HepG2 (cell line): ENCODE results near the gene BICDL2.

ENCODE experiments used
- ARNTL ChIP-seq: sonication (generic); formaldehyde crosslinking; IDR thresholded peaks from 2 replicates; pipeline ENCODE4 v1.4.0; 2020; ENCODE audit warnings: mild to moderate bottlenecking, missing genetic modification reagents
- CBX2 ChIP-seq, 2 experiments: fragments of 200-600 bp in 1 of 2; sonication (generic); formaldehyde crosslinking in 1 of 2; IDR thresholded peaks; 2 replicates each; pipeline versions ENCODE4 v1.7.0 to v1.8.1; 2018 to 2022; ENCODE audit warnings: low read depth in 2 of 2, low read length in 1 of 2, mild to moderate bottlenecking in 1 of 2, missing genetic modification reagents in 1 of 2
- JUND ChIP-seq: sonication (generic); formaldehyde crosslinking; IDR thresholded peaks from 2 replicates; pipeline ENCODE4 v1.8.0; 2022; ENCODE audit warnings: mild to moderate bottlenecking, missing genetic modification reagents
- MEF2D ChIP-seq: sonication (generic); formaldehyde crosslinking; IDR thresholded peaks from 2 replicates; pipeline ENCODE4 v1.5.1; 2020; ENCODE audit warnings: mild to moderate bottlenecking, missing genetic modification reagents
- PAWR ChIP-seq: sonication (generic); formaldehyde crosslinking; IDR thresholded peaks from 2 replicates; pipeline ENCODE4 v1.4.0; 2020; ENCODE audit warnings: missing genetic modification reagents, mild to moderate bottlenecking, borderline replicate concordance
- POLR2AphosphoS5 ChIP-seq: IDR thresholded peaks from 2 replicates; pipeline ENCODE4 v1.6.1; 2012; ENCODE audit warnings: low read depth, low read length
- SIN3A ChIP-seq: IDR thresholded peaks from 2 replicates; pipeline ENCODE4 v1.6.1; 2011; ENCODE audit warnings: low read depth, mild to moderate bottlenecking, control low read depth, low read length, borderline replicate concordance
- SMARCE1 ChIP-seq: fragments of 450-650 bp; IDR thresholded peaks from 2 replicates; pipeline ENCODE4 v1.6.1; 2017; ENCODE audit warnings: borderline replicate concordance
- SP4 ChIP-seq: sonication (generic); formaldehyde crosslinking; IDR thresholded peaks from 2 replicates; pipeline ENCODE4 v1.8.1; 2023; ENCODE audit warnings: mild to moderate bottlenecking, missing genetic modification reagents
- TBL1XR1 ChIP-seq: fragments of 150-350 bp; IDR thresholded peaks from 2 replicates; pipeline ENCODE4 v1.6.1; 2014; ENCODE audit warnings: borderline replicate concordance, low read length; ENCODE audit not compliant: partially characterized antibody
- U2AF1 ChIP-seq: fragments of 200-400 bp; formaldehyde crosslinking; optimal IDR thresholded peaks from 2 replicates; pipeline ENCODE3; 2017; ENCODE audit warnings: mild to moderate bottlenecking, low read depth, low read length
- TF ChIP-seq, protein P1 (sequence below): sonication (generic); formaldehyde crosslinking; IDR thresholded peaks from 2 replicates; pipeline ENCODE4 v1.5.0; 2020; ENCODE audit warnings: mild to moderate bottlenecking, missing genetic modification reagents, moderate library complexity
- TF ChIP-seq, protein P2 (sequence below): sonication (generic); formaldehyde crosslinking; IDR thresholded peaks from 2 replicates; pipeline ENCODE4 v1.5.1; 2020; ENCODE audit warnings: missing genetic modification reagents, mild to moderate bottlenecking, borderline replicate concordance
- TF ChIP-seq, protein P3 (sequence below): sonication (generic); formaldehyde crosslinking; IDR thresholded peaks from 2 replicates; pipeline ENCODE4 v1.5.0; 2020; ENCODE audit warnings: mild to moderate bottlenecking, missing genetic modification reagents

DNA sequence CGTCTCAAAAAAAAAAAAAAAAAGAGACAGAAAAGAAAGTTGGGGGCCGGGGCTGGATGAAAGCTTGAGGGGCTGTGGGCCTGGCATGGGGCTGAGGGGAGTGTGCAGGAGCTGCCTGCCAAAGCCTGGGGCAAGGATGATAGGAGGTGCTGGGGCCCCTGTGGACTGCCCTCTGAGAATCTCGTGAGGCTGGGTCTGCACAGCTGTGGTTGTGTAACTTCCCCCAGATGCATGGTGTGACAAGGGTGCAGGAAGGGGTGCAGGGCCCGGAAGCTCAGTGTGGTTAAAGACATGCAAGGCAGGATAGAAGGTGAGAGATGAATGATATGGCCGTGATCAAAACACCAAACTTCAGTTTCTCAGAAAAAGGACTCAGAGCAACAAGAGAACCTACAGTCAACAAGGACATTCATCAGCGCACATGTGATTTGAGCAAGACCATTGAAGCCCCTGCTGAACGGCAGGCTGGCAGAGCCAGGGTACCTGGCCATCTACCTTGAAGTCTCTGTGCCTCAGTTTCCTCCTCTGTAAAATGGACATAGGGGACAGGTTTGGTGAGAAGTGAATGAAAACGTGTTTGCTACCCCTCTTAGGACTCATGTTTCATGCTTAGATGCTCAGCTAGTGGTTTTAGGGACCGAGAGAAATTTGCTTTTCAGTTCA lies 38.2 kb upstream of the BICDL2 start:
- TF ChIP-seq PAWR (no peak), SP4 (CRISPR knock-in tag) (no peak), JUND (CRISPR knock-in tag) (no peak), CBX2 (IDR thresholded peaks at IDR 0.05; ENCODE audit: low read depth, low read length) (no peak), CBX2 (CRISPR knock-in tag; IDR thresholded peaks at IDR 0.05; ENCODE audit: low read depth) (no peak), ARNTL (no peak), POLR2AphosphoS5 (no peak), SMARCE1 (no peak), MEF2D (CRISPR knock-in tag) (no peak), TBL1XR1 (no peak), SIN3A (no peak), U2AF1 (no peak)
- TF ChIP-seq, protein P1, sequence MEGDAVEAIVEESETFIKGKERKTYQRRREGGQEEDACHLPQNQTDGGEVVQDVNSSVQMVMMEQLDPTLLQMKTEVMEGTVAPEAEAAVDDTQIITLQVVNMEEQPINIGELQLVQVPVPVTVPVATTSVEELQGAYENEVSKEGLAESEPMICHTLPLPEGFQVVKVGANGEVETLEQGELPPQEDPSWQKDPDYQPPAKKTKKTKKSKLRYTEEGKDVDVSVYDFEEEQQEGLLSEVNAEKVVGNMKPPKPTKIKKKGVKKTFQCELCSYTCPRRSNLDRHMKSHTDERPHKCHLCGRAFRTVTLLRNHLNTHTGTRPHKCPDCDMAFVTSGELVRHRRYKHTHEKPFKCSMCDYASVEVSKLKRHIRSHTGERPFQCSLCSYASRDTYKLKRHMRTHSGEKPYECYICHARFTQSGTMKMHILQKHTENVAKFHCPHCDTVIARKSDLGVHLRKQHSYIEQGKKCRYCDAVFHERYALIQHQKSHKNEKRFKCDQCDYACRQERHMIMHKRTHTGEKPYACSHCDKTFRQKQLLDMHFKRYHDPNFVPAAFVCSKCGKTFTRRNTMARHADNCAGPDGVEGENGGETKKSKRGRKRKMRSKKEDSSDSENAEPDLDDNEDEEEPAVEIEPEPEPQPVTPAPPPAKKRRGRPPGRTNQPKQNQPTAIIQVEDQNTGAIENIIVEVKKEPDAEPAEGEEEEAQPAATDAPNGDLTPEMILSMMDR, result no peak
- TF ChIP-seq, protein P2, sequence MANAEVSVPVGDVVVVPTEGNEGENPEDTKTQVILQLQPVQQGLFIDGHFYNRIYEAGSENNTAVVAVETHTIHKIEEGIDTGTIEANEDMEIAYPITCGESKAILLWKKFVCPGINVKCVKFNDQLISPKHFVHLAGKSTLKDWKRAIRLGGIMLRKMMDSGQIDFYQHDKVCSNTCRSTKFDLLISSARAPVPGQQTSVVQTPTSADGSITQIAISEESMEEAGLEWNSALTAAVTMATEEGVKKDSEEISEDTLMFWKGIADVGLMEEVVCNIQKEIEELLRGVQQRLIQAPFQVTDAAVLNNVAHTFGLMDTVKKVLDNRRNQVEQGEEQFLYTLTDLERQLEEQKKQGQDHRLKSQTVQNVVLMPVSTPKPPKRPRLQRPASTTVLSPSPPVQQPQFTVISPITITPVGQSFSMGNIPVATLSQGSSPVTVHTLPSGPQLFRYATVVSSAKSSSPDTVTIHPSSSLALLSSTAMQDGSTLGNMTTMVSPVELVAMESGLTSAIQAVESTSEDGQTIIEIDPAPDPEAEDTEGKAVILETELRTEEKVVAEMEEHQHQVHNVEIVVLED (CRISPR knock-in tag), result no peak
- TF ChIP-seq, protein P3, sequence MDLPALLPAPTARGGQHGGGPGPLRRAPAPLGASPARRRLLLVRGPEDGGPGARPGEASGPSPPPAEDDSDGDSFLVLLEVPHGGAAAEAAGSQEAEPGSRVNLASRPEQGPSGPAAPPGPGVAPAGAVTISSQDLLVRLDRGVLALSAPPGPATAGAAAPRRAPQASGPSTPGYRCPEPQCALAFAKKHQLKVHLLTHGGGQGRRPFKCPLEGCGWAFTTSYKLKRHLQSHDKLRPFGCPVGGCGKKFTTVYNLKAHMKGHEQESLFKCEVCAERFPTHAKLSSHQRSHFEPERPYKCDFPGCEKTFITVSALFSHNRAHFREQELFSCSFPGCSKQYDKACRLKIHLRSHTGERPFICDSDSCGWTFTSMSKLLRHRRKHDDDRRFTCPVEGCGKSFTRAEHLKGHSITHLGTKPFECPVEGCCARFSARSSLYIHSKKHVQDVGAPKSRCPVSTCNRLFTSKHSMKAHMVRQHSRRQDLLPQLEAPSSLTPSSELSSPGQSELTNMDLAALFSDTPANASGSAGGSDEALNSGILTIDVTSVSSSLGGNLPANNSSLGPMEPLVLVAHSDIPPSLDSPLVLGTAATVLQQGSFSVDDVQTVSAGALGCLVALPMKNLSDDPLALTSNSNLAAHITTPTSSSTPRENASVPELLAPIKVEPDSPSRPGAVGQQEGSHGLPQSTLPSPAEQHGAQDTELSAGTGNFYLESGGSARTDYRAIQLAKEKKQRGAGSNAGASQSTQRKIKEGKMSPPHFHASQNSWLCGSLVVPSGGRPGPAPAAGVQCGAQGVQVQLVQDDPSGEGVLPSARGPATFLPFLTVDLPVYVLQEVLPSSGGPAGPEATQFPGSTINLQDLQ (CRISPR knock-in tag), result no peak
